Neural cell (in vitro differentiated cells): ENCODE results near the gene USP17L11. TPM values are rescaled to one million over a fixed set of nuclear protein-coding genes. Genes with fewer than 3 reads are reported as not detected.
"Not testable (repeated sequence)": the region's sequence is repeated elsewhere in the genome, so short reads cannot be mapped to it uniquely, and the experiment has no call there.

Source experiments
- H2AFZ ChIP-seq: fragments of 200-600, 300-800 bp; sonication (generic), shearing (Covaris generic); 2 replicates; pipeline ENCODE4 v1.6.0; 2014; ENCODE audit warnings: low read depth, mild to moderate bottlenecking, antibody characterized with exemption, low read length, moderate library complexity
- H3F3A ChIP-seq: fragments of 200-600 bp; shearing (Covaris generic); 2 replicates; pipeline ENCODE4 v1.6.1; 2016; ENCODE audit warnings: mild to moderate bottlenecking, moderate library complexity, mixed read lengths, antibody characterized with exemption, low read length; ENCODE audit not compliant: insufficient read depth, poor library complexity, severe bottlenecking
- H3K27ac ChIP-seq: fragments of 200-600, 300-800 bp; sonication (generic), shearing (Covaris generic); 2 replicates; pipeline ENCODE4 v1.5.1; 2014; ENCODE audit warnings: mild to moderate bottlenecking, low read length, moderate library complexity
- H3K27me3 ChIP-seq: fragments of 300-800, 200-600 bp; sonication (generic), shearing (Covaris generic); 2 replicates; pipeline ENCODE4 v1.6.0; 2014; ENCODE audit warnings: mild to moderate bottlenecking, low read depth, low read length, moderate library complexity; ENCODE audit not compliant: insufficient read depth
- H3K36me3 ChIP-seq: fragments of 300-800, 200-600 bp; sonication (generic), shearing (Covaris generic); 2 replicates; pipeline ENCODE4 v1.5.1; 2014; ENCODE audit warnings: mild to moderate bottlenecking, antibody characterized with exemption, low read length, moderate library complexity; ENCODE audit not compliant: insufficient read depth
- H3K4me2 ChIP-seq: fragments of 300-800, 200-600 bp; sonication (generic), shearing (Covaris generic); 2 replicates; pipeline ENCODE4 v1.6.0; 2014; ENCODE audit warnings: mild to moderate bottlenecking, low read length
- H3K4me3 ChIP-seq: fragments of 300-800, 200-600 bp; sonication (generic), shearing (Covaris generic); 2 replicates; pipeline ENCODE4 v1.5.1; 2014; ENCODE audit warnings: mild to moderate bottlenecking, low read length, moderate library complexity
- H3K79me2 ChIP-seq: fragments of 200-600 bp; shearing (Covaris generic); replicated peaks from 2 replicates; pipeline ENCODE4 v1.6.0; 2014; ENCODE audit warnings: mild to moderate bottlenecking, low read length, moderate library complexity; ENCODE audit not compliant: insufficient read depth
- H3K9ac ChIP-seq: fragments of 300-800, 200-600 bp; sonication (generic), shearing (Covaris generic); 2 replicates; pipeline ENCODE4 v1.6.1; 2016; ENCODE audit warnings: mild to moderate bottlenecking, low read length, mixed read lengths
- H3K9me2 ChIP-seq: fragments of 200-600 bp; shearing (Covaris generic); 2 replicates; pipeline ENCODE4 v1.6.1; 2016; ENCODE audit warnings: mild to moderate bottlenecking, low read length, mixed read lengths; ENCODE audit not compliant: insufficient read depth
- H3K9me3 ChIP-seq: fragments of 200-600, 300-800 bp; sonication (generic), shearing (Covaris generic); 2 replicates; pipeline ENCODE4 v1.6.1; 2016; ENCODE audit warnings: mild to moderate bottlenecking, mixed run types, low read length, moderate library complexity, mixed read lengths
- H4K20me1 ChIP-seq: fragments of 200-600 bp; shearing (Covaris generic); 2 replicates; pipeline ENCODE4 v1.6.1; 2016; ENCODE audit warnings: mild to moderate bottlenecking, mixed run types; ENCODE audit not compliant: insufficient read depth
- polyA minus RNA-seq: library from RNA; depleted of rRNA, polyadenylated mRNA; stranded (reverse); fragments of >200 nt; gene quantifications from 2 replicates; pipeline ENCODE4 v1.2.3, GENCODE V29; 2014
- polyA plus RNA-seq: library from polyadenylated mRNA; depleted of rRNA; stranded (reverse); fragments of >200 nt; gene quantifications from 2 replicates; pipeline ENCODE4 v1.2.3, GENCODE V29; 2014

USP17L11 gene
- polyA plus RNA-seq (not detected in 2 replicates), polyA minus RNA-seq (not detected in 2 replicates)

GRCh38 chr4:9215105-9215504, at the start of gene USP17L11:
Gene USP17L11 (plus strand): TSS chr4:9215405. CDS start chr4:9215405, 0 bp downstream.
- H3K4me3 ChIP-seq, H3K9me3 ChIP-seq, H4K20me1 ChIP-seq, H3K4me2 ChIP-seq, H3K27ac ChIP-seq, H3K9ac ChIP-seq, H2AFZ ChIP-seq, H3K36me3 ChIP-seq, H3K79me2 ChIP-seq, H3K9me2 ChIP-seq, H3F3A ChIP-seq, H3K27me3 ChIP-seq: not testable (repeated sequence)

- not testable (repeated sequence) for H3K9me3 ChIP-seq, H3K27me3 ChIP-seq, H2AFZ ChIP-seq, H3K79me2 ChIP-seq, H3K27ac ChIP-seq, H4K20me1 ChIP-seq, H3K9ac ChIP-seq, H3K36me3 ChIP-seq, H3K4me3 ChIP-seq, H3K4me2 ChIP-seq, H3F3A ChIP-seq, H3K9me2 ChIP-seq
These were observed 49.2 kb upstream of the USP17L11 start for GRCh38 chr4:9165990-9166389.

- H3K79me2 ChIP-seq, H2AFZ ChIP-seq, H3F3A ChIP-seq, H3K27ac ChIP-seq, H3K9ac ChIP-seq, H3K9me3 ChIP-seq, H3K36me3 ChIP-seq, H3K4me2 ChIP-seq, H3K9me2 ChIP-seq, H3K27me3 ChIP-seq, H3K4me3 ChIP-seq, H4K20me1 ChIP-seq: not testable (repeated sequence)
These were observed 45.3 kb upstream of the USP17L11 start, which contains the start of gene FAM90A26 for GRCh38 chr4:9169791-9170459. Gene FAM90A26 (plus strand): TSS chr4:9170409. CDS start chr4:9173173, 2,764 bp downstream.

DNA sequence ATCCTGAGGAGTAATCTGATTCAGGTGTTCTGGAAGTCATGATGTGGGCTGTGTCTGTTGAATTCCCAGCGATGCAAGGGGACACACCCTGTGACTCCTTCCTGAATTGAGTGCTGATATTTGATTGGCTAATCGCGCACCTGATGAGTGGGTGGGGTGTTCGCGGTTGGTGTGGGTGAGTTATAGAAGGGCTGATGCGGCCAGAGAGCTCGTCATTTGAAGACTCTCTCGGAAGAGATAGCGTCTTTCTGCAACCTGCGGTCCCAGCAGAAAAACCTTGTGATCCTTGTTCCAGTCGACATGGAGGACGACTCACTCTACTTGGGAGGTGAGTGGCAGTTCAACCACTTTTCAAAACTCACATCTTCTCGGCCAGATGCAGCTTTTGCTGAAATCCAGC, 4.8 kb upstream of the USP17L11 start, which contains the start of gene USP17L10:
USP17L10 (plus strand) TSS at position 301 of the 400 bp plus-strand sequence; CDS start at position 301, 0 bp downstream.
- not testable (repeated sequence) for H3K79me2 ChIP-seq, H3K9me2 ChIP-seq

GRCh38 chr4:9214701-9215100, 504 bp upstream of the USP17L11 start:
- not testable (repeated sequence) for H2AFZ ChIP-seq, H3F3A ChIP-seq, H3K9me2 ChIP-seq, H3K79me2 ChIP-seq, H3K9me3 ChIP-seq, H3K4me2 ChIP-seq, H3K9ac ChIP-seq, H3K27ac ChIP-seq, H3K36me3 ChIP-seq, H3K4me3 ChIP-seq, H3K27me3 ChIP-seq, H4K20me1 ChIP-seq

More for the DNA sequence above, 4.8 kb upstream of the USP17L11 start, which contains the start of gene USP17L10:
- H3K36me3 ChIP-seq, H3K27me3 ChIP-seq, H3K4me2 ChIP-seq, H3K27ac ChIP-seq, H2AFZ ChIP-seq, H3K4me3 ChIP-seq, H3K9me3 ChIP-seq, H3K9ac ChIP-seq, H4K20me1 ChIP-seq, H3F3A ChIP-seq: not testable (repeated sequence)

- H3K9me3 ChIP-seq, H2AFZ ChIP-seq, H3K27me3 ChIP-seq, H3K27ac ChIP-seq, H3F3A ChIP-seq, H3K36me3 ChIP-seq, H3K4me3 ChIP-seq, H3K4me2 ChIP-seq, H3K79me2 ChIP-seq, H4K20me1 ChIP-seq, H3K9me2 ChIP-seq, H3K9ac ChIP-seq: not testable (repeated sequence)
These were observed 4.6 kb downstream of the USP17L11 start, which contains the start of gene USP17L12 for GRCh38 chr4:9219852-9220251. Gene USP17L12 (plus strand): TSS chr4:9220152. CDS start chr4:9220152, 0 bp downstream.

- H3K9me2 ChIP-seq, H3K4me2 ChIP-seq, H3K36me3 ChIP-seq, H2AFZ ChIP-seq, H3F3A ChIP-seq, H3K9ac ChIP-seq, H3K79me2 ChIP-seq, H3K4me3 ChIP-seq, H3K27me3 ChIP-seq, H3K9me3 ChIP-seq, H3K27ac ChIP-seq, H4K20me1 ChIP-seq: not testable (repeated sequence)
These were observed 9.4 kb downstream of the USP17L11 start, which contains the start of gene USP17L13 for GRCh38 chr4:9224596-9224995. Gene USP17L13 (plus strand): TSS chr4:9224896. CDS start chr4:9224896, 0 bp downstream.

- H2AFZ ChIP-seq, H3K9ac ChIP-seq, H3K27ac ChIP-seq, H3K36me3 ChIP-seq, H3K27me3 ChIP-seq, H3K4me3 ChIP-seq, H4K20me1 ChIP-seq, H3K9me2 ChIP-seq, H3K4me2 ChIP-seq, H3K79me2 ChIP-seq, H3K9me3 ChIP-seq, H3F3A ChIP-seq: not testable (repeated sequence)
These were observed 15.0 kb downstream of the USP17L11 start for GRCh38 chr4:9230249-9230648.
